Measurements from ENCODE around the gene CBR1.

The CBR1 gene

GRCh38 chr21:36109868-36110267 lies 40.0 kb downstream of the CBR1 start:
- DNase-seq (ENCODE audit: low spot score), result no peak
- TF ChIP-seq, protein P1, sequence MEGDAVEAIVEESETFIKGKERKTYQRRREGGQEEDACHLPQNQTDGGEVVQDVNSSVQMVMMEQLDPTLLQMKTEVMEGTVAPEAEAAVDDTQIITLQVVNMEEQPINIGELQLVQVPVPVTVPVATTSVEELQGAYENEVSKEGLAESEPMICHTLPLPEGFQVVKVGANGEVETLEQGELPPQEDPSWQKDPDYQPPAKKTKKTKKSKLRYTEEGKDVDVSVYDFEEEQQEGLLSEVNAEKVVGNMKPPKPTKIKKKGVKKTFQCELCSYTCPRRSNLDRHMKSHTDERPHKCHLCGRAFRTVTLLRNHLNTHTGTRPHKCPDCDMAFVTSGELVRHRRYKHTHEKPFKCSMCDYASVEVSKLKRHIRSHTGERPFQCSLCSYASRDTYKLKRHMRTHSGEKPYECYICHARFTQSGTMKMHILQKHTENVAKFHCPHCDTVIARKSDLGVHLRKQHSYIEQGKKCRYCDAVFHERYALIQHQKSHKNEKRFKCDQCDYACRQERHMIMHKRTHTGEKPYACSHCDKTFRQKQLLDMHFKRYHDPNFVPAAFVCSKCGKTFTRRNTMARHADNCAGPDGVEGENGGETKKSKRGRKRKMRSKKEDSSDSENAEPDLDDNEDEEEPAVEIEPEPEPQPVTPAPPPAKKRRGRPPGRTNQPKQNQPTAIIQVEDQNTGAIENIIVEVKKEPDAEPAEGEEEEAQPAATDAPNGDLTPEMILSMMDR (IDR thresholded peaks at IDR 0.05; ENCODE audit: extremely low read depth, insufficient read depth, missing control alignments), result no peak
- in situ Hi-C loops (cut with MboI; ENCODE audit: low pct_unique_long_range_greater_than_20kb, low sequenced_read_pairs, unreplicated experiment), result no loop called here

- TF ChIP-seq, protein P1 (IDR thresholded peaks at IDR 0.05; ENCODE audit: extremely low read depth, insufficient read depth, missing control alignments), result no peak
- DNase-seq (ENCODE audit: low spot score), result no peak
- in situ Hi-C loops (cut with MboI; ENCODE audit: low pct_unique_long_range_greater_than_20kb, low sequenced_read_pairs, unreplicated experiment), result no loop called here
Measured at GRCh38 chr21:36111238-36111637, 41.4 kb downstream of the CBR1 start.

DNA sequence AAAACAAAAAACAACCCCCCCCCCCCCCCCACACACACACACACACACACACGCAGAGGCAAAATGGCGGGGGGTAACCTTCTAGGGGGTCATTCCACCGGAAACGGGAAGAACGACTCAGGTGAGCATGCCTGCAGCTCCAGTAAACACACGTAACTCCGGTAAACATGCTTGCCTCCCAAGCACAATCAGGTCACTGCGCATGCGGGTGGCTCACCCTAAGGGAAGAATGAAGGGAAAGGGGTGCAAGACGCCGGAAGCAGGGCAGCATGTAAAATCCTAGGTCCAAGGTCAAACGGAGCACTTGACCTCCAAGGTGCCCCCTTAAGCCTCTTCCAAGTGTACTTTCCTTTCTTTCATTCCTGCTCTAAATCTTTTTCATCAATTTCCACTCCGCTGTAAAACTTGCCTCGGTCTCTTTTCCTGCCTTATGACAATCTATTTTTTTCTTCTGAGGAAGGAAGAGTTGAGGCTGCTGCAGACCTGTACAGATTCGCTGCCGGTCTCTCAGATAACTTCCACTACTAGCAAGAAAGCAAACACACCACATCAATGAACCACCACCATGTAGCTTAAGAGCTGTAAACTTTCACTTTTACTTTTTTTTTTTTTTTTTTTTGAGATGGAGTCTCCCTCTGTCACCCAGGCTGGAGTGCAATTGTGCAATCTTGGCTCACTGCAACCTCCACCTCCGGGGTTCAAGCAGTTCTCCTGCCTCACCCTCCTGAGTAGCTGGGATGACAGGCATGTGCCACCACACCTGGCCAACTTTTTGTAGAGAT lies 44.0 kb downstream of the CBR1 start:
- in situ Hi-C loops (cut with MboI; ENCODE audit: low pct_unique_long_range_greater_than_20kb, low sequenced_read_pairs, unreplicated experiment), result no loop called here
- no peak for DNase-seq (ENCODE audit: low spot score)
- TF ChIP-seq, protein P1 (IDR thresholded peaks at IDR 0.05; ENCODE audit: extremely low read depth, insufficient read depth, missing control alignments), result no peak

- TF ChIP-seq, protein P1 (IDR thresholded peaks at IDR 0.05; ENCODE audit: extremely low read depth, insufficient read depth, missing control alignments), result no peak
- no peak for DNase-seq (ENCODE audit: low spot score)
- in situ Hi-C loops (cut with MboI; ENCODE audit: low pct_unique_long_range_greater_than_20kb, low sequenced_read_pairs, unreplicated experiment), result no loop called here
Measured at GRCh38 chr21:36115138-36115730, 45.4 kb downstream of the CBR1 start.

DNA sequence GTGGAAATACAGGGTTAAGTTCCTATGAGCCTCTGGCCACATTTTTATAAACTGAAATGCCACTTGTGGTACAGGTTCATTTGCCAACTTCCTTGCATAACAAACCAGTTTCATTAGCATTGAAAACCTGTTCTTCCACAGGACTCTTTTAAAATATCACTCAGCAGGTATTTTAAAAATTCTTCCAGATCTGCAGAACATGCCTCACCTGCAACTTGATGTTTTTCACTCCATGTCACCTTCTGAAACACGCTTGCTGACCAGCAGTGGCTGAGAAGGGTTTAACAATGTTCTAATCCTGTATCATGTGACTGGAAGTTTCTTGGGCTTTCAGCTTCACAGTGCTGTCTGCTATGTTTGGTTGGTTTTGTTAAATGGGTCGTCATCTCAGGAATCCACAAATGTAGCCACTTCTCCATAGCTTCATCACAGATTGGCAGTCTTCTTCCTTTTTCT lies 47.5 kb downstream of the CBR1 start:
- in situ Hi-C loops (cut with MboI; ENCODE audit: low pct_unique_long_range_greater_than_20kb, low sequenced_read_pairs, unreplicated experiment), result no loop called here

DNA sequence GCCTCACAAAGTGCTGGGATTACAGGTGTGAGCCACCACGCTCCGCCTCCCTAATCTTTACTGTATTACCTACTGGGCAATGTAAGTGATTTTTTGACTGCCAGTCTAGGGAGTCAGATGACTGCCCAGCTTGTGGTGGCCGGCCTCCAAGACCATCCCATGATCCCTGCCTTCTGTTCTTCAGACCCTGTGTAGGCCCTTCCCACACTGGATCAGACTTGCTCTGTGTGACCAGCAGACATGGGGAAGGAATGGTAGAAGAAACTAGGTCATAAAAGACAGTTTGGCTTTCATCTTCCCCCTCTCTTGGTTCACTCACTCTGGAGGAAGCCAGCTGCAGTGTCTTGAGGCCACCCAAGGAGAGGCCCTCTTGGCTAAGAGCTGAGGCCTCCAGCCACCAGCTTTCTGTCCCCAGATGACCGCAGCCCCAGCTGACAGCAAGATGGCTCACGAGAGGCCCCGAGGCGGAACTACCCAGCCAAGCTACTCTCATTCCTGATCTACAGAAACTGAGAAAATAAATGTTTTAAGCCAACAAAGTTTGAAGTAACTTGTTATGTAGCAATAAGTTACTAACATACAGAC lies 50.6 kb downstream of the CBR1 start:
- in situ Hi-C loops (cut with MboI; ENCODE audit: low pct_unique_long_range_greater_than_20kb, low sequenced_read_pairs, unreplicated experiment), result no loop called here
- TF ChIP-seq, protein P1 (IDR thresholded peaks at IDR 0.05; ENCODE audit: extremely low read depth, insufficient read depth, missing control alignments), result no peak
- DNase-seq (ENCODE audit: low spot score), result no peak

More for the DNA sequence above, 47.5 kb downstream of the CBR1 start:
- TF ChIP-seq, protein P1 (IDR thresholded peaks at IDR 0.05; ENCODE audit: extremely low read depth, insufficient read depth, missing control alignments), result no peak
- DNase-seq (ENCODE audit: low spot score), result no peak

Data from GM13977 (cell line).